CD4-positive, alpha-beta T cell (primary cell): ENCODE results near the gene CENPF. TPM values are rescaled to one million over a fixed set of nuclear protein-coding genes. Genes with fewer than 3 reads are reported as not detected.

Experiments used
- ATAC-seq: fragments of 200-7000 bp; cut with Tn5 transposase; one replicate; pipeline ENCODE4 v1.10.0; 2022; ENCODE audit warnings: mild to moderate bottlenecking; ENCODE audit not compliant: poor library complexity
- CTCF ChIA-PET: fragments of 350-600 bp; sonication (Branson Sonifier 250); formaldehyde crosslinking; loops from one replicate; lab custom pipeline; 2021; ENCODE audit warnings: antibody characterized with exemption, inconsistent platforms; lab: Charles Lee
- POLR2A ChIA-PET: fragments of 350-600 bp; sonication (Branson Sonifier 250); formaldehyde crosslinking; loops from one replicate; lab custom pipeline; 2021; ENCODE audit warnings: antibody characterized with exemption, inconsistent platforms; lab: Charles Lee
- DNase-seq, 14 experiments: peaks; one replicate each; pipeline ENCODE4 v3.0.0-alpha.2; 2013 to 2020; ENCODE audit warnings: mixed read lengths in 2 of 14
- H3K27ac ChIP-seq, 2 donors: one replicate each; pipeline versions ENCODE4 v1.5.1 to v1.7.0; 2013; ENCODE audit warnings: low read length in 2 of 2, low read depth in 1 of 2, mild to moderate bottlenecking in 1 of 2
- H3K27me3 ChIP-seq, 2 experiments: 1 replicate in 1 of 2; 2 replicates in 1 of 2; pipeline versions ENCODE4 v1.6.1 to v1.7.0; 2013; ENCODE audit warnings: low read length in 2 of 2, control low read depth in 1 of 2, mild to moderate bottlenecking in 1 of 2, moderate library complexity in 1 of 2; ENCODE audit not compliant: insufficient read depth in 2 of 2, control insufficient read depth in 1 of 2
- H3K36me3 ChIP-seq: one replicate; pipeline ENCODE4 v1.6.1; 2013; ENCODE audit warnings: low read length, control low read depth; ENCODE audit not compliant: insufficient read depth
- H3K4me1 ChIP-seq: one replicate; pipeline ENCODE4 v1.6.1; 2013; ENCODE audit warnings: low read length, control low read depth; ENCODE audit not compliant: insufficient read depth
- H3K4me3 ChIP-seq: one replicate; pipeline ENCODE4 v1.5.1; 2013; ENCODE audit warnings: mild to moderate bottlenecking, low read length, moderate library complexity
- H3K9me3 ChIP-seq, 2 experiments: 1 replicate in 1 of 2; 2 replicates in 1 of 2; pipeline versions ENCODE4 v1.6.1 to v1.7.0; 2013; ENCODE audit warnings: low read length in 2 of 2, mild to moderate bottlenecking in 2 of 2, control low read depth in 1 of 2, moderate library complexity in 1 of 2; ENCODE audit not compliant: control insufficient read depth in 1 of 2, insufficient read depth in 1 of 2
- H3K27ac Mint-ChIP-seq: one replicate; pipeline ENCODE4 v1.8.0; 2020; ENCODE audit warnings: mixed read lengths
- H3K27me3 Mint-ChIP-seq: one replicate; pipeline ENCODE4 v1.8.0; 2021; ENCODE audit warnings: mixed read lengths
- H3K36me3 Mint-ChIP-seq: one replicate; pipeline ENCODE4 v1.8.0; 2021; ENCODE audit warnings: low read depth, mixed read lengths
- H3K4me1 Mint-ChIP-seq: one replicate; pipeline ENCODE4 v1.8.0; 2021; ENCODE audit warnings: low read depth, mixed read lengths
- H3K4me3 Mint-ChIP-seq: one replicate; pipeline ENCODE4 v1.8.0; 2020; ENCODE audit warnings: mild to moderate bottlenecking, mixed read lengths
- H3K9me3 Mint-ChIP-seq: one replicate; pipeline ENCODE4 v1.8.0; 2020; ENCODE audit warnings: mixed read lengths
- CTCF ChIP-seq: fragments of 200-600 bp; IDR thresholded peaks from one replicate; pipeline ENCODE4 v1.8.0; 2022; ENCODE audit warnings: antibody characterized with exemption, mild to moderate bottlenecking
- intact Hi-C, 2 experiments: fragments of 100-400 bp; cut with DNase I in 1 of 2; cut with micrococcal nuclease in 1 of 2; formaldehyde crosslinking; loops; one replicate each; pipeline versions ENCODE4 v1.15.1 to v1.9.0; 2023 to 2025; cut with DNase I, micrococcal nuclease
- total RNA-seq, 174 experiments: library from RNA in 2 of 174; stranded (reverse) in 2 of 174; gene quantifications; one replicate each; pipeline ENCODE4 v1.2.3 and lab custom pipeline; 2021 to 2026

The CENPF gene
- total RNA-seq, 2 experiments from 2014 or later, result 3.4 to 3.8 TPM

DNA sequence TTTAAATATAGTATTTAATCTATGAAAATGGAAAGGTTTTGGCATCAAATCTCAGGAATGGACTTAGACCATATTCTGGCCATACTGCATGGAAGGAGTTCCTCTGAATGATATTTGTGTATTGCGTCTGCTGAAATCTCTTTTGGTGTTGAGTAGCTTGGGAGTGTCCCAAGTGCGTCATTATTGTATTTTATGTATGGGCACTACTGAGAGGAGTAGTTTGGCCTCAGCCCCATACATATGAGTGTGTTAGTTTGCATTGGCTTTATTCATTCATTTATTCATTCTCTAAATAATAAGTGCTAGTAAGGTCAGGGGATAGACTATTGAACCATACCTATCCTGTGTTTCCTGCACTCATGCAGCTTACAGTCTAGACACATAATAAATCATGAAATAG is 46.6 kb downstream of the CENPF start:
- H3K27ac ChIP-seq, result no peak overlapping the region
- H3K4me3 Mint-ChIP-seq, result no peak overlapping the region
- no peaks in the 10 kb centered on the region for H3K9me3 ChIP-seq
- intact Hi-C loops, result no loop called here
- no peak for DNase-seq
- H3K27me3 Mint-ChIP-seq, result no peaks in the 10 kb centered on the region
- POLR2A ChIA-PET, result interaction anchor here (1.0 kb wide), 1 partner anchor 9 kb away, joined by 5 read pairs; no protein-coding TSS in a partner anchor
- no peak for ATAC-seq
- CTCF ChIA-PET, result no interaction called here
- no peaks in the 10 kb centered on the region for H3K4me1 ChIP-seq
- H3K36me3 Mint-ChIP-seq, result peaks cover 41% of the 10 kb centered on the region
- H3K9me3 Mint-ChIP-seq, result peaks cover 5% of the 10 kb centered on the region
- no peak for TF ChIP-seq CTCF
- no peak overlapping the region for H3K27ac Mint-ChIP-seq
- H3K4me1 Mint-ChIP-seq, result no peaks in the 10 kb centered on the region
- H3K4me3 ChIP-seq, result no peak overlapping the region
- H3K27me3 ChIP-seq, result no peaks in the 10 kb centered on the region
- H3K36me3 ChIP-seq, result no peaks in the 10 kb centered on the region

- intact Hi-C loops, result no loop called here
Observed at GRCh38 chr1:214650664-214651063, 47.7 kb downstream of the CENPF start.

GRCh38 chr1:214657299-214657698 is 54.3 kb downstream of the CENPF start:
- ATAC-seq (no peak), DNase-seq (no peak)
- Histone ChIP-seq H3K27me3 (no peaks in the 10 kb centered on the region), H3K4me3 (no peak overlapping the region), H3K4me1 (no peaks in the 10 kb centered on the region), H3K9me3 (no peaks in the 10 kb centered on the region), H3K27ac (no peak overlapping the region), H3K36me3 (peaks cover 3% of the 10 kb centered on the region)
- no peak overlapping the region for H3K27ac Mint-ChIP-seq
- H3K4me3 Mint-ChIP-seq, result no peak overlapping the region
- ChIA-PET CTCF (no interaction called here), POLR2A (no interaction called here)
- no peaks in the 10 kb centered on the region for H3K27me3 Mint-ChIP-seq
- no peaks in the 10 kb centered on the region for H3K4me1 Mint-ChIP-seq
- no peak for TF ChIP-seq CTCF
- no peaks in the 10 kb centered on the region for H3K9me3 Mint-ChIP-seq
- intact Hi-C loops, result no loop called here
- H3K36me3 Mint-ChIP-seq, result peaks cover 54% of the 10 kb centered on the region

More at GRCh38 chr1:214650664-214651063, 47.7 kb downstream of the CENPF start:
- Histone ChIP-seq H3K4me1 (no peaks in the 10 kb centered on the region), H3K27me3 (no peaks in the 10 kb centered on the region), H3K4me3 (no peak overlapping the region), H3K9me3 (no peaks in the 10 kb centered on the region), H3K36me3 (peaks cover 3% of the 10 kb centered on the region), H3K27ac (no peak overlapping the region)
- Mint-ChIP-seq H3K27me3 (no peaks in the 10 kb centered on the region), H3K4me1 (no peaks in the 10 kb centered on the region), H3K4me3 (no peak overlapping the region), H3K27ac (no peak overlapping the region), H3K36me3 (peaks cover 42% of the 10 kb centered on the region), H3K9me3 (peaks cover 5% of the 10 kb centered on the region)
- CTCF ChIA-PET, result no interaction called here
- TF ChIP-seq CTCF, result no peak
- ATAC-seq (no peak), DNase-seq (no peak)
- POLR2A ChIA-PET, result interaction anchor here (1.1 kb wide), 1 partner anchor 8 kb away, joined by 3 read pairs; no protein-coding TSS in a partner anchor
